Breast epithelium (tissue), 4 donors: ENCODE measurements around the gene FXYD1. TPM values are rescaled to one million over a fixed set of nuclear protein-coding genes. Genes with fewer than 3 reads are reported as not detected.

Source experiments
- DNase-seq, 2 donors: peaks; one replicate each; pipeline ENCODE4 v3.0.0-alpha.2; 2019; ENCODE audit warnings: low spot score in 2 of 2
- H3K27ac ChIP-seq, 2 donors: fragments of 200-600 bp; sonication (generic) in 1 of 2; one replicate each; pipeline ENCODE4 v1.5.1; 2016 to 2019; ENCODE audit warnings: mild to moderate bottlenecking in 1 of 2
- H3K27me3 ChIP-seq, 2 donors: fragments of 200-600 bp; sonication (generic) in 1 of 2; one replicate each; pipeline versions ENCODE4 v1.5.1 to v1.6.0; 2017 to 2019; ENCODE audit warnings: control low read depth in 1 of 2, mild to moderate bottlenecking in 1 of 2
- H3K36me3 ChIP-seq: fragments of 200-600 bp; one replicate; pipeline ENCODE4 v1.5.1; 2019
- H3K4me1 ChIP-seq, 2 donors: fragments of 200-600 bp; sonication (generic); one replicate each; pipeline ENCODE4 v1.5.1; 2016 to 2019; ENCODE audit warnings: control low read depth in 1 of 2
- H3K4me3 ChIP-seq, 3 donors: fragments of 200-600 bp; sonication (generic); 1 replicate in 2 of 3; 2 replicates in 1 of 3; pipeline ENCODE4 v1.5.1; 2016 to 2019; ENCODE audit warnings: mild to moderate bottlenecking in 3 of 3, moderate library complexity in 2 of 3
- H3K9me3 ChIP-seq, 2 donors: fragments of 200-600 bp; sonication (generic) in 1 of 2; one replicate each; pipeline ENCODE4 v1.5.1; 2016 to 2019; ENCODE audit warnings: control low read depth in 1 of 2
- POLR2A ChIP-seq: fragments of 450-650 bp; IDR thresholded peaks from one replicate; pipeline ENCODE4 v1.6.1; 2016; ENCODE audit warnings: antibody characterized with exemption, mild to moderate bottlenecking, moderate library complexity
- POLR2AphosphoS5 ChIP-seq, 3 donors: sonication (generic); formaldehyde crosslinking; IDR thresholded peaks; one replicate each; pipeline ENCODE4 v1.6.1; 2017; ENCODE audit warnings: antibody characterized with exemption in 3 of 3
- intact Hi-C: fragments of 100-400 bp; cut with DNase I; formaldehyde crosslinking; loops from one replicate; pipeline ENCODE4 v1.15.1; 2023; ENCODE audit warnings: low total_unique reads
- total RNA-seq, 3 donors: library from RNA; depleted of rRNA; stranded (reverse); fragments of >200 nt; gene quantifications; one replicate each; pipeline ENCODE4 v1.1.0, GENCODE V29; 2016
- TF ChIP-seq, protein P1 (sequence below), 3 donors: fragments of 450-650 bp; IDR thresholded peaks; one replicate each; pipeline ENCODE4 v1.5.1; 2016 to 2017; ENCODE audit warnings: antibody characterized with exemption in 3 of 3, mild to moderate bottlenecking in 3 of 3, moderate library complexity in 3 of 3

Gene FXYD1
- total RNA-seq, 3 donors from 2014 or later = 15.5 to 75.5 (median 34.7) TPM

DNA sequence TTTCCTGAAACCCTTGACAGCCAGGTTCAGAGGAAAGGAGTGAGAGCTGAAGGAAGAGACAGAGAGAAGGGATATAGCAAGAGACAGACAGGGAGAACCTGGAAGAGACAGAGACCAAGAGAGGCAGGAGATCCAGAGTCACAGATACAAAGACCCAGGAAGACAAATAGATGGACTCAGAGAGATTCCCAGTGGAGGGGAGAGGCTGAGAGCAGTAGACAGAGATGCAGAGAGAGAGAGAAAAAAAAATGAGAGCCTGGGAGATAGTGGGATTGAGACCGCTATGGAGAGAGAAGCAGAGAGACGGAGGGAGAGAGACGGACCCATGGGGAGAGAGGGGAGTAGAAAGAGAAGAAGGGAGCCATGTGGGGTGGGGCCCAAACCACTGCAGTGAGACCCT lies 5.2 kb downstream of the FXYD1 start:
- Histone ChIP-seq H3K4me1 (peaks cover 0 to 5% of the 10 kb centered on the region in 2 donors), H3K4me3 (no peak overlapping the region), H3K36me3 (no peaks in the 10 kb centered on the region), H3K27me3 (peaks cover 0 to 19% of the 10 kb centered on the region in 2 donors), H3K27ac (no peak overlapping the region), H3K9me3 (no peaks in the 10 kb centered on the region)
- DNase-seq = no peak
- intact Hi-C loops = no loop called here
- TF ChIP-seq POLR2A (no peak), POLR2AphosphoS5 (IDR thresholded peaks at IDR 0.05) (no peak)
- TF ChIP-seq, protein P1, sequence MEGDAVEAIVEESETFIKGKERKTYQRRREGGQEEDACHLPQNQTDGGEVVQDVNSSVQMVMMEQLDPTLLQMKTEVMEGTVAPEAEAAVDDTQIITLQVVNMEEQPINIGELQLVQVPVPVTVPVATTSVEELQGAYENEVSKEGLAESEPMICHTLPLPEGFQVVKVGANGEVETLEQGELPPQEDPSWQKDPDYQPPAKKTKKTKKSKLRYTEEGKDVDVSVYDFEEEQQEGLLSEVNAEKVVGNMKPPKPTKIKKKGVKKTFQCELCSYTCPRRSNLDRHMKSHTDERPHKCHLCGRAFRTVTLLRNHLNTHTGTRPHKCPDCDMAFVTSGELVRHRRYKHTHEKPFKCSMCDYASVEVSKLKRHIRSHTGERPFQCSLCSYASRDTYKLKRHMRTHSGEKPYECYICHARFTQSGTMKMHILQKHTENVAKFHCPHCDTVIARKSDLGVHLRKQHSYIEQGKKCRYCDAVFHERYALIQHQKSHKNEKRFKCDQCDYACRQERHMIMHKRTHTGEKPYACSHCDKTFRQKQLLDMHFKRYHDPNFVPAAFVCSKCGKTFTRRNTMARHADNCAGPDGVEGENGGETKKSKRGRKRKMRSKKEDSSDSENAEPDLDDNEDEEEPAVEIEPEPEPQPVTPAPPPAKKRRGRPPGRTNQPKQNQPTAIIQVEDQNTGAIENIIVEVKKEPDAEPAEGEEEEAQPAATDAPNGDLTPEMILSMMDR (IDR thresholded peaks at IDR 0.05) = no peak

DNA sequence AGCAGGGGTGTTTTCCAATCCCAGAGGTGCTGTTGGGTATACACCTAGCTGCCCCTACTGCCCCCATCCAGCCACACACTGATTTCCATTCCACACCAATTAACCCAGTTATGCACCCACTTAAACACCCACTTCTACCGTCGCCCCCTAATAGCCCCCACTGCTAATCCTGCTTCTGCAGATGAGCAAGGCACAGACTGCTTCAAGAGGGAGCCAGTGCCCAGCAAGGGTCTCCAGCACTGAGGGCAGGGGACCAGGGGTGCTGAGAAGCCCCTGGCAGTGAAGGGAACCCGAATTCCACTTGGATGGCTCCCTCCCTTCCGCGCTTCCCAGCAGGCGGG lies 5.6 kb downstream of the FXYD1 start:
- peaks cover 0 to 5% of the 10 kb centered on the region in 2 donors for H3K4me1 ChIP-seq
- intact Hi-C loops = no loop called here
- no peak overlapping the region for H3K27ac ChIP-seq
- no peak for TF ChIP-seq POLR2AphosphoS5 (IDR thresholded peaks at IDR 0.05)
- TF ChIP-seq, protein P1 (IDR thresholded peaks at IDR 0.05) = no peak
- no peak for TF ChIP-seq POLR2A
- peaks cover 0 to 19% of the 10 kb centered on the region in 2 donors for H3K27me3 ChIP-seq
- no peaks in the 10 kb centered on the region for H3K9me3 ChIP-seq
- H3K4me3 ChIP-seq = no peak overlapping the region
- no peaks in the 10 kb centered on the region for H3K36me3 ChIP-seq
- no peak for DNase-seq

DNA sequence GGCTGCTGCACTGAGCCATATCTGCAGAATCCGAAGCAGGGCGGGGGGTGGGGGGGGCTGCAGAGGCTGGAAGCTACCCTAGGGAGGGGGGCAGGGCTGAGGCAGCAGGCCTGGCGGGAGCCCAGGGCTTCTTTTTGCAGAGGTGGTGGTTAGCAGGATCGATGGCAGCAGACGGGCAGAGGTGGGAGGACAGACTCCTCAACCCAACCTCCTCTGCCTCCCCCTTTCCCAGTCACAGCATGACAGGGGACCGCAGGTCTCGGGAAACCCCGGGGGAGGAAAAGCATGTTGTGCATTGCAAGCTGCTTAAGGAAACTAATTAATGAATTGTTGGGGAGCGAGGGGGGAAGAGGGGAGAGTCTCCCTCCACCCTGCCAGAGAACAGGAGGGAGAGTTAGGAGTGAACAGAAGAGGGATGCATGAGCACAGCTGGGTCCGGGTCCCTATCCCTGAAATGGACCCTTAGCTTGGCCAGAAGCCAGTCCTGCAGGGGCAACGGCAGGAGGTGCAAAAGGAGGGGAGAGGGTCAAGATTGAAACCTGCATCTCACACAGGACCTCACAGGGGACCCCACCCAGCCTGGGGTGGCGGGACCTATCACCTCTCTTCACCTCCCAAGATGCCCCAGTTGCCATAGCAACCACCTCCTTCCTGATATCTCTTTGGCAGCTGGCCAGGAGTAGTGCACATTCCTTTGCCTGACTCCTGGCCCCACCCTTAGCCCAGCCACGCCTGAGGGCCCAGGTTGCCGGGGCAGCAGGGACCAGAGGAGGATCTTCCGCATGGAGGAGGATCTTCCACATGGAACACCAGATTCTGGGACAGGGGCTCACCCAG lies 6.2 kb downstream of the FXYD1 start:
- intact Hi-C loops = no loop called here
- no peak overlapping the region for H3K27ac ChIP-seq
- peaks cover 0 to 19% of the 10 kb centered on the region in 2 donors for H3K27me3 ChIP-seq
- no peaks in the 10 kb centered on the region for H3K9me3 ChIP-seq
- TF ChIP-seq, protein P1 (IDR thresholded peaks at IDR 0.05) = no peak
- TF ChIP-seq POLR2AphosphoS5 (IDR thresholded peaks at IDR 0.05) = no peak
- no peak for TF ChIP-seq POLR2A
- no peak for DNase-seq
- H3K4me1 ChIP-seq = peaks cover 0 to 5% of the 10 kb centered on the region in 2 donors
- no peak overlapping the region for H3K4me3 ChIP-seq
- H3K36me3 ChIP-seq = no peaks in the 10 kb centered on the region

DNA sequence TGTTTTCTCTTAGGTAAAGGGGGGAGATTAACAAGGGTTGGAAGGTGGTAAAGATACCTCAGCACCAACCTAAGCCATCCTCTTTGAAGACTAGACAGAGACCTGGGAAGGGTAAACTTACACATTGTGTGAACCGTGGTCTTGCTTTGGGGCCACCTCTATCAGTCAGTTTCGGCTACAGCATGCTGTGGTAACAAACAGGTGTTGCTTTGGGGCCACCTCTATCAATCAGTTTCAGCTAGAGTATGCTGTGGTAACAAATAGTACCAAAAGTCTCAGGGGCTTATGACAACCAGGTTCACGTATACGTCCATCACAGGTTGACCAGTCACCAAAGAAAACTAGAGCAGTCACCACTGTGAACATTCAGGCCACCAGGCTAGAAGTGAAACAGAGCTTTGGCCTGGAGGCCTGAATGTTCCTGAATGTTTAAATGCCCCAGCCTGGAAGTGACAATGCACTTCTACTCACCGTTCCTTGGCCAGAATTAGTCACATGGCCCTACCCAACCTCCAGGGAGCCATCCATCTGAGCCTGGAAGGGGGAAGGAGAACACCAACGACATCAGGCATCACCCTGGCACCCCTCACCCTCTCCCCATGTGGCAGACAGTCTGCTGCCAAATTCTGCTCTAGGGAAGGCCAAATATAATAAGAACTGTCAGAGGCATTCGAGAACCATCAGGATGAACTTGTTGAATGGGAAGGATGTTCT lies 8.3 kb downstream of the FXYD1 start:
- Histone ChIP-seq H3K4me3 (no peak overlapping the region), H3K27me3 (peaks cover 0 to 19% of the 10 kb centered on the region in 2 donors), H3K9me3 (no peaks in the 10 kb centered on the region), H3K4me1 (peaks cover 0 to 1% of the 10 kb centered on the region in 2 donors), H3K36me3 (no peaks in the 10 kb centered on the region), H3K27ac (no peak overlapping the region)
- intact Hi-C loops = no loop called here
- no peak for DNase-seq
- no peak for TF ChIP-seq POLR2AphosphoS5 (IDR thresholded peaks at IDR 0.05)
- TF ChIP-seq, protein P1 (IDR thresholded peaks at IDR 0.05) = no peak
- TF ChIP-seq POLR2A = no peak

DNA sequence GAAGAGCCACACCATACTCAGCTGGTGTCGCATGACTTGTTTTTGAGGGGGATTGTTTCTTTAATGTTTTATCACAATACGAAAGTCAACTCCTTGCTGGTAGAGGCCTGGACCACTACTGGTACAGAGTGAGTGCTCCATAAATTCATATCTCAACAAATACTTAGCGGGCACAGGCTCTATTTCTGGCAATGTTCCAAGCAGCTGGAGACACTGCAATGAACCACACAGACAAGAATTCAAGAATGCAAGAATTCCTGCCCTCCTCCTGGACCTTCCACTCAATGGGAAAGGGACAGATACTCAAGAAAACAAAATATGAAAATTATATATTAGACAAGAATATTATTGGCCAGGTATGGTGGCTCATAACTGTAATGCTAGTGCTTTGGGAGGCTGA lies 10.8 kb downstream of the FXYD1 start:
- H3K4me3 ChIP-seq = no peak overlapping the region
- no peaks in the 10 kb centered on the region for H3K4me1 ChIP-seq
- H3K27me3 ChIP-seq = peaks cover 0 to 6% of the 10 kb centered on the region in 2 donors
- no peak for TF ChIP-seq POLR2A
- TF ChIP-seq, protein P1 (IDR thresholded peaks at IDR 0.05) = no peak
- TF ChIP-seq POLR2AphosphoS5 (IDR thresholded peaks at IDR 0.05) = no peak
- intact Hi-C loops = no loop called here
- DNase-seq = no peak
- no peaks in the 10 kb centered on the region for H3K9me3 ChIP-seq
- no peaks in the 10 kb centered on the region for H3K36me3 ChIP-seq
- H3K27ac ChIP-seq = no peak overlapping the region
